Measurements from ENCODE around the gene SLFN14. TPM values are rescaled to one million over a fixed set of nuclear protein-coding genes. Genes with fewer than 3 reads are reported as not detected.

SLFN14 gene
- total RNA-seq, 2 donors from 2014 or later: not detected

- Histone ChIP-seq H3K4me1 (ENCODE audit: control insufficient read depth, insufficient read depth, low read length) (no peaks in the 10 kb centered on the region), H3K9ac (ENCODE audit: extremely low read depth, low read length, poor library complexity, severe bottlenecking) (no peak overlapping the region), H3K27ac (ENCODE audit: low read depth, low read length) (no peak overlapping the region), H3K4me3 (ENCODE audit: low read length) (no peak overlapping the region), H3K36me3 (ENCODE audit: control insufficient read depth, insufficient read depth, low read length) (peaks cover 81% of the 10 kb centered on the region), H3K9me3 (ENCODE audit: control insufficient read depth, low read length) (no peaks in the 10 kb centered on the region), H3K27me3 (ENCODE audit: control insufficient read depth, insufficient read depth, low read length, poor library complexity, severe bottlenecking) (no peaks in the 10 kb centered on the region)
- 89 to 95% methylated on average over 22 to 54 of the region's 54 CpGs for WGBS, 2 experiments (ENCODE audit: insufficient coverage in 1 of 2, insufficient read length in 1 of 2)
- Mint-ChIP-seq H3K9me3 (no peaks in the 10 kb centered on the region), H3K4me1 (no peaks in the 10 kb centered on the region), H3K36me3 (ENCODE audit: low read depth) (peaks cover 61% of the 10 kb centered on the region), H3K4me3 (no peak overlapping the region), H3K27me3 (ENCODE audit: insufficient read depth) (no peaks in the 10 kb centered on the region), H3K27ac (no peak overlapping the region)
- peak; percentile 81 for TF ChIP-seq CTCF (conservative IDR thresholded peaks at IDR 0.05)
- DNase-seq: peak; percentile 95
Measured at GRCh38 chr17:35596530-35597233, 36.1 kb upstream of the SLFN14 start.

- no peak overlapping the region for H3K27ac Mint-ChIP-seq
- H3K27ac ChIP-seq (ENCODE audit: low read depth, low read length): no peak overlapping the region
- no peak overlapping the region for H3K4me3 Mint-ChIP-seq
- no peak for TF ChIP-seq CTCF (conservative IDR thresholded peaks at IDR 0.05)
- H3K27me3 ChIP-seq (ENCODE audit: control insufficient read depth, insufficient read depth, low read length, poor library complexity, severe bottlenecking): no peaks in the 10 kb centered on the region
- no peak overlapping the region for H3K9ac ChIP-seq (ENCODE audit: extremely low read depth, low read length, poor library complexity, severe bottlenecking)
- DNase-seq: no peak
- no peaks in the 10 kb centered on the region for H3K9me3 Mint-ChIP-seq
- H3K4me3 ChIP-seq (ENCODE audit: low read length): no peak overlapping the region
- no peaks in the 10 kb centered on the region for H3K9me3 ChIP-seq (ENCODE audit: control insufficient read depth, low read length)
- H3K4me1 ChIP-seq (ENCODE audit: control insufficient read depth, insufficient read depth, low read length): no peaks in the 10 kb centered on the region
- no peaks in the 10 kb centered on the region for H3K27me3 Mint-ChIP-seq (ENCODE audit: insufficient read depth)
- peaks cover 57% of the 10 kb centered on the region for H3K36me3 Mint-ChIP-seq (ENCODE audit: low read depth)
- 99 to 100% methylated on average over 1 to 4 of the region's 4 CpGs for WGBS, 2 experiments (ENCODE audit: insufficient coverage in 1 of 2, insufficient read length in 1 of 2)
- H3K4me1 Mint-ChIP-seq: no peaks in the 10 kb centered on the region
- H3K36me3 ChIP-seq (ENCODE audit: control insufficient read depth, insufficient read depth, low read length): peaks cover 75% of the 10 kb centered on the region
Measured at GRCh38 chr17:35596072-35596471, 35.5 kb upstream of the SLFN14 start.

- H3K27me3 Mint-ChIP-seq (ENCODE audit: insufficient read depth): peaks cover 8% of the 10 kb centered on the region
- H3K9me3 ChIP-seq (ENCODE audit: control insufficient read depth, low read length): no peaks in the 10 kb centered on the region
- peak overlapping the region; percentile 99 for H3K27ac Mint-ChIP-seq
- peak overlapping the region; percentile 96 for H3K9ac ChIP-seq (ENCODE audit: extremely low read depth, low read length, poor library complexity, severe bottlenecking)
- DNase-seq: peak; percentile 56
- H3K27ac ChIP-seq (ENCODE audit: low read depth, low read length): no peak overlapping the region
- peaks cover 1% of the 10 kb centered on the region for H3K36me3 ChIP-seq (ENCODE audit: control insufficient read depth, insufficient read depth, low read length)
- peaks cover 15% of the 10 kb centered on the region for H3K4me1 Mint-ChIP-seq
- no peak for TF ChIP-seq CTCF (conservative IDR thresholded peaks at IDR 0.05)
- 65 to 67% methylated on average over 10 of the region's 12 CpGs for WGBS, 2 experiments (ENCODE audit: insufficient coverage in 1 of 2, insufficient read length in 1 of 2)
- peak overlapping the region; percentile 95 for H3K4me3 Mint-ChIP-seq
- peaks cover 13% of the 10 kb centered on the region for H3K4me1 ChIP-seq (ENCODE audit: control insufficient read depth, insufficient read depth, low read length)
- peaks cover 19% of the 10 kb centered on the region for H3K27me3 ChIP-seq (ENCODE audit: control insufficient read depth, insufficient read depth, low read length, poor library complexity, severe bottlenecking)
- peak overlapping the region; percentile 97 for H3K4me3 ChIP-seq (ENCODE audit: low read length)
- peaks cover under 1% of the 10 kb centered on the region for H3K36me3 Mint-ChIP-seq (ENCODE audit: low read depth)
- no peaks in the 10 kb centered on the region for H3K9me3 Mint-ChIP-seq
Measured at GRCh38 chr17:35588196-35588920, 27.7 kb upstream of the SLFN14 start.

Data from endodermal cell (in vitro differentiated cells).